Osteocyte (in vitro differentiated cells): Measurements from ENCODE around the gene PTPRZ1. TPM values are rescaled to one million over a fixed set of nuclear protein-coding genes. Genes with fewer than 3 reads are reported as not detected.

Experiments
- DNase-seq: peaks from one replicate; pipeline ENCODE4 v3.0.0; 2021; ENCODE audit warnings: mixed read lengths; ENCODE audit not compliant: unreplicated experiment; ENCODE audit errors: extremely low spot score
- H3K27ac Mint-ChIP-seq: one replicate; pipeline ENCODE4 v1.8.0; 2021; ENCODE audit warnings: mild to moderate bottlenecking, mixed read lengths; ENCODE audit not compliant: unreplicated experiment
- H3K27me3 Mint-ChIP-seq: one replicate; pipeline ENCODE4 v1.8.0; 2021; ENCODE audit warnings: mixed read lengths; ENCODE audit not compliant: unreplicated experiment
- H3K36me3 Mint-ChIP-seq: one replicate; pipeline ENCODE4 v1.8.0; 2021; ENCODE audit warnings: mixed read lengths; ENCODE audit not compliant: unreplicated experiment
- H3K4me1 Mint-ChIP-seq: one replicate; pipeline ENCODE4 v1.8.0; 2021; ENCODE audit warnings: mixed read lengths; ENCODE audit not compliant: unreplicated experiment
- H3K4me3 Mint-ChIP-seq: one replicate; pipeline ENCODE4 v1.8.0; 2021; ENCODE audit warnings: mild to moderate bottlenecking, moderate library complexity, mixed read lengths; ENCODE audit not compliant: unreplicated experiment
- H3K9me3 Mint-ChIP-seq: one replicate; pipeline ENCODE4 v1.8.0; 2021; ENCODE audit warnings: mixed read lengths; ENCODE audit not compliant: unreplicated experiment
- total RNA-seq: library from RNA; stranded (reverse); gene quantifications from 2 replicates; pipeline ENCODE4 v1.2.1, GENCODE V29; 2021
- TF ChIP-seq, protein P1 (sequence below): fragments of 200-600 bp; sonication (generic); IDR thresholded peaks from 2 replicates; pipeline ENCODE4 v1.5.0; 2021; ENCODE audit warnings: antibody characterized with exemption, mild to moderate bottlenecking, moderate library complexity

The PTPRZ1 gene
- total RNA-seq, 1 donor from 2014 or later: 0.38 TPM

DNA sequence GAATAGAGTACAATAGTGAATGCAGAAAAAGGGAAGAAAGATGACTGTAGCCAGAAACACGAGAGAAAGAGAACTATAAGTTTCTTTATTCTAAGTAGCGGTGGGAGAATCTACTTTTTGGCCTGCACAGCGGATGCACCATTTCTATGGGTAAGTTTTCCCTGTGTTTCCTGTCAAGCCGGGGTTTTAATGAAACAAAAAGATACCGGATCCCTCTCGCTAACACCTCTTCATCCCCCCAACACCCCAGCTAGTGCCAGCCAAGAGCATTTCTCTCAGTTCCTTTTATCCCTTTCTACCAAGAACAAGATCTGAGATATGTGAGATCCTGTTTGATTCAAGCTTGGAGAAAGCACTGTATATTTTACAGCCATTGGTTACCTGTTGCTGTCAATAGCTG is 14.7 kb downstream of the PTPRZ1 start:
- DNase-seq: no peak
- Mint-ChIP-seq H3K27ac (no peak overlapping the region), H3K36me3 (no peaks in the 10 kb centered on the region), H3K9me3 (no peaks in the 10 kb centered on the region), H3K27me3 (peaks cover 14% of the 10 kb centered on the region), H3K4me3 (no peak overlapping the region), H3K4me1 (no peaks in the 10 kb centered on the region)
- TF ChIP-seq, protein P1, sequence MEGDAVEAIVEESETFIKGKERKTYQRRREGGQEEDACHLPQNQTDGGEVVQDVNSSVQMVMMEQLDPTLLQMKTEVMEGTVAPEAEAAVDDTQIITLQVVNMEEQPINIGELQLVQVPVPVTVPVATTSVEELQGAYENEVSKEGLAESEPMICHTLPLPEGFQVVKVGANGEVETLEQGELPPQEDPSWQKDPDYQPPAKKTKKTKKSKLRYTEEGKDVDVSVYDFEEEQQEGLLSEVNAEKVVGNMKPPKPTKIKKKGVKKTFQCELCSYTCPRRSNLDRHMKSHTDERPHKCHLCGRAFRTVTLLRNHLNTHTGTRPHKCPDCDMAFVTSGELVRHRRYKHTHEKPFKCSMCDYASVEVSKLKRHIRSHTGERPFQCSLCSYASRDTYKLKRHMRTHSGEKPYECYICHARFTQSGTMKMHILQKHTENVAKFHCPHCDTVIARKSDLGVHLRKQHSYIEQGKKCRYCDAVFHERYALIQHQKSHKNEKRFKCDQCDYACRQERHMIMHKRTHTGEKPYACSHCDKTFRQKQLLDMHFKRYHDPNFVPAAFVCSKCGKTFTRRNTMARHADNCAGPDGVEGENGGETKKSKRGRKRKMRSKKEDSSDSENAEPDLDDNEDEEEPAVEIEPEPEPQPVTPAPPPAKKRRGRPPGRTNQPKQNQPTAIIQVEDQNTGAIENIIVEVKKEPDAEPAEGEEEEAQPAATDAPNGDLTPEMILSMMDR: no peak

DNA sequence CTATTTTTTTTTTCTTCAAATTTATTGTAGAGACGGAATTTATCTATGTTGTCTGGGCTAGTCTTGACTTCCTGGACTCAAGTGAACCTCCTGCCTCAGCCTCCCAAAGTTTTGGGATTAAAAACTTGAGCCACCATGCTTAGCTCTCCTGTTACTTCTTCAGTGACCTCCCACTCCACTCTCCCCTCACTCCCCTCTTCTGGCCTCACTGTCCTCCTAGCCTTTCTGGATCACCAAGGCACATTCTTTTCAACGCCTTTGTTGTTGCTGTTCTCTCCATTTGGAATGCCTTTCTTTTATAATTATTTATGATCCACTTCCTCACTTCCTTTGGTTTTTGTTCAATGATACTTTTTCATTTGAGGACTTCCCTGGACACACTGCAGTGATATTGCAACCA is 17.9 kb downstream of the PTPRZ1 start:
- H3K36me3 Mint-ChIP-seq: no peaks in the 10 kb centered on the region

DNA sequence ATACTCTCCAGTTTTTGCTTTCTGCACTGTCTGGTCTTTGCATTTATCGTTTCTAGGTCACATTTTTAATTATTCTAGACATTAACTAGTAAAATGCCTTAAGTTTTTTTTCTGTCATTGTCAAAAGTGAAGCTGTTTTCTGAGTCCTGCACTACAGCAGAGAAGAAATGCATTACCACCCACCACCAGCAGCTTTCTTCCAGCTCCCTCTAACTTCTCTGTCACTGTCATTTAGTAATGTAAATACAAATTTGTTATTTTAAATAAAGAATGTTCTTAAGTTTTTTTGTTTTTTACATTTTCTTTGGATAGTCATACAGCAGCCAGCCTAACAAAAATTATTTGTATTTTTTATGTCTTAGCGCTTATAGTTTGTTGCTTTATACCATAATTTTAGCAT is 18.8 kb downstream of the PTPRZ1 start:
- Mint-ChIP-seq H3K4me3 (no peak overlapping the region), H3K9me3 (no peaks in the 10 kb centered on the region), H3K27me3 (peaks cover 12% of the 10 kb centered on the region), H3K36me3 (no peaks in the 10 kb centered on the region), H3K4me1 (no peaks in the 10 kb centered on the region), H3K27ac (no peak overlapping the region)
- DNase-seq: no peak
- TF ChIP-seq, protein P1: no peak

More for the DNA sequence above, 17.9 kb downstream of the PTPRZ1 start:
- peaks cover 11% of the 10 kb centered on the region for H3K27me3 Mint-ChIP-seq
- H3K27ac Mint-ChIP-seq: no peak overlapping the region
- TF ChIP-seq, protein P1: no peak
- H3K4me1 Mint-ChIP-seq: no peaks in the 10 kb centered on the region
- DNase-seq: no peak
- H3K9me3 Mint-ChIP-seq: no peaks in the 10 kb centered on the region
- no peak overlapping the region for H3K4me3 Mint-ChIP-seq

DNA sequence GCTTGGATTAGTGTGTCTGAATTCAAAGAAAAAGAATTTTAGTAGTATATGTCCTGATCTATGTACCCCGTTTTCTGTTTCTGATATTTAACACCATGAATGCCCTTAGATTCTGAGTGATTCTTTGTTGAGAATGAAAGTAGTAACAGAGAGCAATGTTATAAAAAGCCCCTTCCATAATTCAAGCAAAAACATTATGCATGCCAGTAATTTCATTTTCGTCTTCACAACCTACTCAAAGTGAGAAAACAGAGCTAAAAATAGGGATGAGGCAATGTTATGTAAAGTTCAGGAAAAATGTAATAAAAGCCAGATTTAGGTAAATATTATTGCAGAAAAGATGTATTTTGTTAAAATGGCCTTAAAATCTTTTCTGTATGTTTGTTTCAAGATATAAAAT is 28.1 kb downstream of the PTPRZ1 start:
- Mint-ChIP-seq H3K9me3 (no peaks in the 10 kb centered on the region), H3K4me1 (no peaks in the 10 kb centered on the region), H3K4me3 (no peak overlapping the region), H3K36me3 (no peaks in the 10 kb centered on the region), H3K27ac (no peak overlapping the region), H3K27me3 (peaks cover 8% of the 10 kb centered on the region)
- DNase-seq: no peak
- TF ChIP-seq, protein P1: no peak

DNA sequence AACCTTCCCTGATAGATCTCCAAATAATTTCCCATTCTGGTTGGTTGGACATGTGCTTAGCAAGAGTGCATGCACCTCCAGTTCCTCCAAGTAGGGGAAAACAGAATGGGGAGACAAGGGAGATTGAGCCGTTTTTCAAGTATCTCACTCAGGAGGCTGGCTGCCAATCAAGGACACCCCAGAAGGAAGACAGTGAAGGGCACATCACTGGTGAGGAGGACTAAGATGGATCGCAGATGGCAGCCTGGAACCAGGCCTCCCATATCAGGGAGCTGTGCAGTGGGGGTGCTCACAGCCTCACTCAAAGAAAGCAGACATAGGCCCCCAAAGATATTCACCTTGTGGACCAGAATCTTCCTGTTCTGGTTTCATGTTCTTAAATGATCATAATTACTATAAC is 31.2 kb downstream of the PTPRZ1 start:
- DNase-seq: no peak
- no peak overlapping the region for H3K4me3 Mint-ChIP-seq
- no peak overlapping the region for H3K27ac Mint-ChIP-seq
- H3K36me3 Mint-ChIP-seq: no peaks in the 10 kb centered on the region
- TF ChIP-seq, protein P1: no peak
- H3K27me3 Mint-ChIP-seq: peaks cover 8% of the 10 kb centered on the region
- H3K4me1 Mint-ChIP-seq: no peaks in the 10 kb centered on the region
- no peaks in the 10 kb centered on the region for H3K9me3 Mint-ChIP-seq
